Stomach (tissue), 9 donors: ENCODE data around the gene ZNF644. TPM values are rescaled to one million over a fixed set of nuclear protein-coding genes. Genes with fewer than 3 reads are reported as not detected.
"Not testable (repeated sequence)": the region's sequence is repeated elsewhere in the genome, so short reads cannot be mapped to it uniquely, and the experiment has no call there.

Source experiments
- DNase-seq, 2 donors: peaks; one replicate each; pipeline versions ENCODE4 v3.0.0 to v3.0.0-alpha.2; 2013 to 2019
- H3K27ac ChIP-seq, 5 donors: fragments of 200-600 bp in 4 of 5; sonication (generic) in 4 of 5; one replicate each; pipeline ENCODE4 v1.5.1; 2013 to 2019; ENCODE audit warnings: mild to moderate bottlenecking in 1 of 5, moderate library complexity in 1 of 5
- H3K27me3 ChIP-seq, 3 donors: fragments of 200-600 bp; sonication (generic); one replicate each; pipeline ENCODE4 v1.5.1; 2017 to 2019; ENCODE audit warnings: mixed run types in 1 of 3
- H3K36me3 ChIP-seq, 4 donors: fragments of 200-600 bp; sonication (generic); 1 replicate in 3 of 4; 2 replicates in 1 of 4; pipeline ENCODE4 v1.5.1; 2016 to 2019
- H3K4me1 ChIP-seq, 4 donors: fragments of 200-600 bp; sonication (generic); one replicate each; pipeline ENCODE4 v1.5.1; 2016 to 2019
- H3K4me3 ChIP-seq, 4 donors: fragments of 200-600 bp; sonication (generic) in 3 of 4; one replicate each; pipeline ENCODE4 v1.5.1; 2016 to 2019; ENCODE audit warnings: mild to moderate bottlenecking in 1 of 4
- H3K9me3 ChIP-seq, 4 donors: fragments of 200-600 bp; sonication (generic); one replicate each; pipeline ENCODE4 v1.5.1; 2016 to 2019
- EP300 ChIP-seq: sonication (generic); formaldehyde crosslinking; IDR thresholded peaks from one replicate; pipeline ENCODE4 v1.6.1; 2017; ENCODE audit warnings: antibody characterized with exemption
- POLR2A ChIP-seq, 4 donors: fragments of 450-650 bp; IDR thresholded peaks; one replicate each; pipeline ENCODE4 v1.6.1; 2016; ENCODE audit warnings: antibody characterized with exemption in 4 of 4, control low read depth in 2 of 4, mild to moderate bottlenecking in 1 of 4, moderate library complexity in 1 of 4
- POLR2AphosphoS5 ChIP-seq, 3 donors: sonication (generic); formaldehyde crosslinking; IDR thresholded peaks; one replicate each; pipeline ENCODE4 v1.6.1; 2016; ENCODE audit warnings: antibody characterized with exemption in 3 of 3
- WGBS, 5 donors: extraction: QIAGEN DNeasy Blood & Tissue Kit in 3 of 5; methylation state at CpG; one replicate each; pipeline versions ENCODE4 v1.1.5 to v1.1.7; 2013 to 2018; 5-methylcytosine and 5-hydroxymethylcytosine counted together
- intact Hi-C: fragments of 100-400 bp; cut with DNase I; formaldehyde crosslinking; loops from one replicate; pipeline ENCODE4 v1.15.1; 2023; ENCODE audit warnings: low total_unique reads
- polyA plus RNA-seq, 3 donors: library from polyadenylated mRNA; stranded (reverse); fragments of 200-250 nt; gene quantifications; one replicate each; pipeline ENCODE4 v1.2.3, GENCODE V29; 2013
- total RNA-seq, 5 donors: library from RNA; depleted of rRNA; stranded (reverse); fragments of >200 nt; gene quantifications; one replicate each; pipeline versions ENCODE4 v1.1.0 to v1.2.3, GENCODE V29; 2014 to 2016
- TF ChIP-seq, protein P1 (sequence below), 7 experiments: fragments of 450-650 bp in 4 of 7; fragments of 200-600 bp in 3 of 7; sonication (generic) in 3 of 7; IDR thresholded peaks; one replicate each; pipeline ENCODE4 v1.5.1; 2016 to 2019; ENCODE audit warnings: antibody characterized with exemption in 7 of 7, control low read depth in 2 of 7, mild to moderate bottlenecking in 1 of 7
- donor health status: healthy with polysubstance abuse.
- donor health status: Bipolar disorder and iron deficiency.
- donor health status: healthy.

ZNF644 gene
- total and polyA plus RNA-seq, 8 donors, result 13.2 to 134 (median 43.5) TPM

DNA sequence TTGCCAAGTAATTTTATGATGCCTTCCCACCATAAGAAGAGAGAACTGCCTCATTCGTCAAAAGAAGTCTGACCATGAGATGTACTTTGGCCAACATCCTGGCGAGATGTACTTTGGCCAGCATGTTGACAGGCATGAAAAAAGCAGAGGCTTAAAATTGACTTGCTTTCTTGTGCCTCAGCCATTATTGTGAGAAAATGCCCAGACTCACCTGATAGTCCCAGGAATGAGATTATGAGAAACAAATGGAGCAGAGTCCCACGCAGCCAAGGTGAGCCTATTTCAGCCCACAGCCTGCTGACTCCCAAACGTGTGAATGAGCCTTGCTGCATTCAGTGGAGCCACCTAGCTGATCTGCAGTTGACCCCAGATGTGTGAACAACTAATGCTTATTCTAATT, 43.5 kb upstream of the ZNF644 start:
- DNase-seq, result no peak
- Histone ChIP-seq H3K36me3 (no peaks in the 10 kb centered on the region), H3K27ac (no peak overlapping the region), H3K4me3 (no peak overlapping the region), H3K9me3 (no peaks in the 10 kb centered on the region), H3K27me3 (no peaks in the 10 kb centered on the region), H3K4me1 (peaks cover 0 to 1% (median 0%) of the 10 kb centered on the region in 4 donors)
- intact Hi-C loops, result no loop called here
- no peak for TF ChIP-seq EP300
- no peak for TF ChIP-seq POLR2AphosphoS5 (IDR thresholded peaks at IDR 0.05)
- TF ChIP-seq POLR2A (IDR thresholded peaks at IDR 0.05), result no peak
- TF ChIP-seq, protein P1, sequence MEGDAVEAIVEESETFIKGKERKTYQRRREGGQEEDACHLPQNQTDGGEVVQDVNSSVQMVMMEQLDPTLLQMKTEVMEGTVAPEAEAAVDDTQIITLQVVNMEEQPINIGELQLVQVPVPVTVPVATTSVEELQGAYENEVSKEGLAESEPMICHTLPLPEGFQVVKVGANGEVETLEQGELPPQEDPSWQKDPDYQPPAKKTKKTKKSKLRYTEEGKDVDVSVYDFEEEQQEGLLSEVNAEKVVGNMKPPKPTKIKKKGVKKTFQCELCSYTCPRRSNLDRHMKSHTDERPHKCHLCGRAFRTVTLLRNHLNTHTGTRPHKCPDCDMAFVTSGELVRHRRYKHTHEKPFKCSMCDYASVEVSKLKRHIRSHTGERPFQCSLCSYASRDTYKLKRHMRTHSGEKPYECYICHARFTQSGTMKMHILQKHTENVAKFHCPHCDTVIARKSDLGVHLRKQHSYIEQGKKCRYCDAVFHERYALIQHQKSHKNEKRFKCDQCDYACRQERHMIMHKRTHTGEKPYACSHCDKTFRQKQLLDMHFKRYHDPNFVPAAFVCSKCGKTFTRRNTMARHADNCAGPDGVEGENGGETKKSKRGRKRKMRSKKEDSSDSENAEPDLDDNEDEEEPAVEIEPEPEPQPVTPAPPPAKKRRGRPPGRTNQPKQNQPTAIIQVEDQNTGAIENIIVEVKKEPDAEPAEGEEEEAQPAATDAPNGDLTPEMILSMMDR (IDR thresholded peaks at IDR 0.05), result no peak
- 34 to 52% (median 42%) methylated on average over 4 of the region's 4 CpGs for WGBS, 5 donors

DNA sequence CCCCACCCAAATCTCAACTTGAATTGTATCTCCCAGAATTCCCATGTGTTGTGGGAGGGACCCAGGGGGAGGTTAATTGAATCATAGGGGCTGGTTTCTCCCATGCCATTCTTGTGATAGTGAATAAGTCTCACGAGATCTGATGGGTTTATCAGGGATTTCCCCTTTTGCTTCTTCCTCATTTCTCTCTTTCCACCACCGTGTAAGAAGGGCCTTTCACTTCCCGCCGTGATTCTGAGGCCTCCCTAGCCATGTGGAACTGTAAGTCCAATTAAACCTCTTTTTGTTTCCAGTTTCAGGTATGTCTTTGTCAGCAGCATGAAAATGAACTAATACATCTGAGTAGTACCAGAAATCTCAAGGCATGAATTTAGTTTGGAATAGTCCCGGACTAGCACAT, 41.6 kb upstream of the ZNF644 start:
- H3K36me3 ChIP-seq, DNase-seq, H3K27ac ChIP-seq, H3K4me1 ChIP-seq, H3K9me3 ChIP-seq, H3K27me3 ChIP-seq, intact Hi-C loops, H3K4me3 ChIP-seq: not testable (repeated sequence)
- 63 to 84% (median 75%) methylated on average over 5 of the region's 5 CpGs for WGBS, 5 donors

DNA sequence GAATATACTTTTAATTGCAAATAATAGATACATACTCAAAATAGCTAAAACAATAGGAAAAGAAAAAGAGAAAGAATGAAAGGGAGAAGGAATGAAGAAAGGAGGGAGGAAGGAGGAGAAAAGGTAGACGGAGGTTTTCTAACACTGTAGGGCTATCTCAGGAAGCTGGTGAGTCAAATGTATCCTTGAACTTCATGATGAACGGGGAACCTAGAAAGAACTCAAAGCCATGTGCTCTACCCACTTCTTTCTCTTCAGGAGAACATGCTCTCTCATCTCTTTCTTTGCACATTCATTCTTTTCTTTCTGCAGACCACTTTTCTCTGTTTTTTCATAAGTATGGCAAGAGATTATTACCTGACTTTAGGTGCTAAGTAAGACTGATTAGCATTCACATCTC, 37.3 kb upstream of the ZNF644 start:
- Histone ChIP-seq H3K4me3 (no peak overlapping the region), H3K36me3 (no peaks in the 10 kb centered on the region), H3K27me3 (no peaks in the 10 kb centered on the region), H3K27ac (no peak overlapping the region), H3K9me3 (no peaks in the 10 kb centered on the region), H3K4me1 (no peaks in the 10 kb centered on the region)
- no peak for DNase-seq
- TF ChIP-seq POLR2AphosphoS5 (IDR thresholded peaks at IDR 0.05) (no peak), POLR2A (IDR thresholded peaks at IDR 0.05) (no peak), EP300 (no peak)
- intact Hi-C loops, result no loop called here
- 63 to 78% (median 68%) methylated on average over 2 of the region's 2 CpGs for WGBS, 5 donors

DNA sequence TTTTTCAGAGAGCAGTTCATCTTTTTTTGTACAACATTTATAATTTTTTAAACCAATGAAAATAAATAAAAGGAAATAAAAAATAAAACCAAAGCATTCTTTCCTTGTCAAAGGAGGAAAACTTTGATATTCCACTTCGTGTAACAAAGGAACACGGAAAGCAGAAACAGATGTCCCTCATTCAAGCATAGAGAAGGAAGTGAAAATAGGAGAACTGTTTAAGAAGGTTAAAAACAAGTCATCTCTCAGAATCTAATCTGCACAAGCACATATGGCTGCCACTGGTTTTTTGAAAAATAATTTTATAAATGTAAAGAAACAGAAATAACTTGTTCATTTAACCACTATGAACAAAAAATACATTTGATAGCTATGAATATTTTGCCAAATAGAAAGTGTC, 35.9 kb upstream of the ZNF644 start:
- no peak overlapping the region for H3K27ac ChIP-seq
- no peaks in the 10 kb centered on the region for H3K27me3 ChIP-seq
- H3K36me3 ChIP-seq, result no peaks in the 10 kb centered on the region
- TF ChIP-seq EP300, result no peak
- no peak for DNase-seq
- no peaks in the 10 kb centered on the region for H3K4me1 ChIP-seq
- WGBS, 5 donors, result 49 to 64% (median 58%) methylated on average over 2 of the region's 2 CpGs
- H3K4me3 ChIP-seq, result no peak overlapping the region
- no peaks in the 10 kb centered on the region for H3K9me3 ChIP-seq
- intact Hi-C loops, result no loop called here

DNA sequence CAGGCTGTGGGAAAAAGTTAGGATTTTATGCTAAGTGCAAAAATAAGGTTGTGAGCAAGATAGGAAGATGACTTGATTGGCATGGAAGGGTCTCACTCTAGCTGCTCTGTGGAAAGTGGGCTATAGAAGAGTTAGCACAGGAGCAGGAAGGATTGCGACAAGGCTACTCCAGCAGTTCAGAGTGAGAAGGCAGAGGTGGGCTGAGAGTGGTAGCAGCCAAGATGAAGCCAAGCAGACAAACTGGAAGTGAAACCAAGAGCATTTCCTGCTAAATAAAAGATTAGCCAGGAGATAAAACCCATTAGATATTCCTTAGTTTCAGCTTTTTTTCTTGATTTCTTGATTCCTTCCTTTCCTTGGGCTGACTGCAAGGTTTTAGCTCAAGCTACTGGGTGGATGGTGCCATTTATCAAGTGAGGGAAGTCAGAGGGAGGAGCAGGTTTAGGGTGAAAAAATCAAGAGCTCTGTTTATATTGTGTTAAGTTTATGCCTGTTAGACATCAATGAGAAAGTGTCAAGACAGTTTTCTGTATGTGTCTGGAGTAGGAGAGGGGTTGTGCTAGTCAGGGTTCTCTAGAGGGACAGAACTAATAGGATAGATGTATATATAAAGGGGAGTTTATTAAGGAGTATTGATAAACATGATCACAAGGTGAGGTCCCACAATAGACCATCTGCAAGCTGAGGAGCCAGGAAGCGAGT, 33.1 kb upstream of the ZNF644 start:
- Histone ChIP-seq H3K9me3 (no peaks in the 10 kb centered on the region), H3K27me3 (no peaks in the 10 kb centered on the region), H3K27ac (no peak overlapping the region), H3K36me3 (no peaks in the 10 kb centered on the region), H3K4me1 (no peaks in the 10 kb centered on the region), H3K4me3 (no peak overlapping the region)
- WGBS, 5 donors, result 72 to 94% (median 87%) methylated on average over 2 of the region's 2 CpGs
- DNase-seq, result no peak
- TF ChIP-seq, protein P1 (IDR thresholded peaks at IDR 0.05), result no peak
- TF ChIP-seq EP300 (no peak), POLR2AphosphoS5 (IDR thresholded peaks at IDR 0.05) (no peak), POLR2A (IDR thresholded peaks at IDR 0.05) (no peak)
- intact Hi-C loops, result no loop called here

DNA sequence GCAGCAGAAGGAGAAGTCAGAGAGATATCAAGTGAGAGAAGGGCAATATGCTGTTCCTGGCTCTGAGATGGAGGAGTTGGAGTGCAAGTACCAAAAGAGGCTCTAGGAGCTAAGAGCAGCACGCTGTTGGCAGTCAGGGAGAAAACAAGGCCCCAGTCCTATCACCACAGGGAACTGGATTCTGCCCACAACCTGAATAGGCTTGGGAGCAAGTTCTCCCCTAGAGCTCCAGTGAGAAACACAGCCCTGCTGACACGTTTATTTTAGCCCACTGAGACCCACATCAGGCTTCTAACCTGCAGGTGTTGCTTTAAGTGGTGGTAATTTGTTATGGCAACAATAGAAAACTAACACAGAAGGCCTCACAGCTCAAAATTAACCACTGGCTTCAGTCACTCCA, 31.8 kb upstream of the ZNF644 start:
- no peaks in the 10 kb centered on the region for H3K36me3 ChIP-seq
- 43 to 64% (median 51%) methylated on average over 2 of the region's 2 CpGs for WGBS, 5 donors
- H3K4me1 ChIP-seq, result no peaks in the 10 kb centered on the region
- no peak overlapping the region for H3K4me3 ChIP-seq
- intact Hi-C loops, result no loop called here
- no peaks in the 10 kb centered on the region for H3K27me3 ChIP-seq
- H3K27ac ChIP-seq, result no peak overlapping the region
- H3K9me3 ChIP-seq, result no peaks in the 10 kb centered on the region
- TF ChIP-seq POLR2AphosphoS5 (IDR thresholded peaks at IDR 0.05), result no peak
- TF ChIP-seq POLR2A (IDR thresholded peaks at IDR 0.05), result no peak
- TF ChIP-seq EP300, result no peak
- TF ChIP-seq, protein P1 (IDR thresholded peaks at IDR 0.05), result no peak
- no peak for DNase-seq

DNA sequence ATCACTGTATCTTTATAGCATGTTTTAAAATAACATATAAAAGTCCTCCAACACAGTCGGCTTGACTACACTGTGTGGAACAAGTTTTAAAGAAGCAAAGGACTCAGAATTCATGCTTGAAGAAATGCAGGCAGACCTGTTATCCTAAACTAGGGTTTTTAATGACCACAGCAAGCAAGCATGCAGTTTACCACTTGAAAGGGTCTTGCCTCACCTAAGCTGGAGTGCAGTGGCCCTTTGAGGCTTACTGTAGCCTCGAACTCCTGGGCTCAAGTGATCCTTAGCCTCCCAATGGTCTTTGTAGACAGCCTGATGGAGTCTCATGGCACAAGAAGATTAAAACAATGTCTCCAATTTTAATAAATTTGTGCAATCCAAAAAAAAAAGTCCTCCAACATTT, 27.7 kb upstream of the ZNF644 start:
- H3K9me3 ChIP-seq, H3K27me3 ChIP-seq, DNase-seq, H3K4me3 ChIP-seq, intact Hi-C loops, H3K4me1 ChIP-seq, H3K27ac ChIP-seq, H3K36me3 ChIP-seq: not testable (repeated sequence)
- 76 to 88% (median 82%) methylated on average over 2 of the region's 2 CpGs for WGBS, 5 donors
